GM15510 (cell line): Measurements from ENCODE around the gene F7.

Source experiments
- POLR2A ChIP-seq: IDR thresholded peaks from 3 replicates; pipeline ENCODE4 v1.6.1; 2011; ENCODE audit warnings: borderline replicate concordance; ENCODE audit not compliant: insufficient read length; ENCODE audit errors: extremely low read depth

F7 gene

DNA sequence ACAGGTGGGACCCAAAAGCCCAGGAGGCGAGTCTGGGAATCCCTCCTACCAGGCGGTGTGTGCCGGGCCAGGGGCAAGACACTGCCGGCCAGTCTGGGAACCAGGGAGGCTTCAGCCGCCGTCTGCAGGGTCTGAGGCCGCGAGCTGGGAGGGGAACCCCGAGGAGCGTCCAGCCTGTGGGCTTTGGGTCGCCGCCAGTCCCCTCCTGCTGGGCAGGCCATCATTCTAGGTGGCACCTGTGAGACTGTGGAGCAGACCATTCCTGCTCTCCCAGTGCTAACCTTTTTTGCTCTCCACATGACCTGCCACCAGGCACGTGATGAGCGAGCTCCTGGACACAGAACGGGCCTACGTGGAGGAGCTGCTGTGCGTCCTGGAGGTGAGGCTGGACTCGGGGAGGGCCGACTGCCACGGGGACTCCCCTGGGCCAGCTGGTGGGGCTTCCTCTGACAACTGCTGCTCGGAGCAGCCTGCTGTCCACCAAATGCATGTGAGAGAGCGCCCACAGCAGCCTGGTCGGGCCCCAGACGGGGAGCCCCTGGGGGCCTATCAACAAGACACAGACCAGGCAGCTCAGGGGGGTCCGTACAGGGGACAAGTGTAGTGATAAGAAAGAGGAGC, 24.6 kb upstream of the F7 start:
- TF ChIP-seq POLR2A: no peak

DNA sequence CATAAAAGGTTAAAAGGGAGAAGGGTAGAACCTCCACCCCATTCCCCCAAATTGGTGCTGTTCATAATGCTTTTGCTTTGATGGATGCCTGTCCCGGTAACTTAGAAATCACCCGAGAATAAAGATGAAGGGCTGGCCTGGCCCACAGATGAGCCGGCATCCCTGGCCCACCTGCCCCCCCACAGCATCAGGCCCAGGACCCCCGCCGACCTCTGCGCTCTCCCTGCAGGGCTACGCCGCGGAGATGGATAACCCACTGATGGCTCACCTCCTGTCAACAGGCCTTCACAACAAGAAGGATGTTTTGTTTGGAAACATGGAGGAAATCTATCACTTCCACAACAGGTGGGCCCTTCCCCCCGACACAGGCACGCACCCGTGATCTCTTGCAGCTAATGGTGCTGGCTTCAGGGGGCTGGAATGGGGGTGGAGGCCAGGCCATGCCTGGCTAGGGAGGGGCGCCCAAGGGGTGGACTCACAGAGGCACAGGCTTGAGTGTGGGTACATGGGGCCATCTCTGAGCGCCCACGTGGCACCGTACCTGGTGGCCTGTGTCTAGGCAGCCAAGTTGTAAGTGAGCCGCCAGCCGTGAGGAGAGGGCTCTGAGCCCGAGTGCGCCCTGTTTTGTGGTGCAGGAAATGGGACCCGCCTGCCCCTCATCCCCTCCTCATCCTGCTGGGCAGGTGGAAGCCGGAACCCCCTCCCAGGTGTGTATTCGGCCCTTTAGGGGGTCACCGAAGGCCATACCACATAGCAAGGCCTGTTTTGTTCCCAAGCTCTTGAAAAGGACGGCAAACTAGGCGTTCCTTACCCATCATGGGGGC, 23.2 kb upstream of the F7 start:
- TF ChIP-seq POLR2A: no peak

DNA sequence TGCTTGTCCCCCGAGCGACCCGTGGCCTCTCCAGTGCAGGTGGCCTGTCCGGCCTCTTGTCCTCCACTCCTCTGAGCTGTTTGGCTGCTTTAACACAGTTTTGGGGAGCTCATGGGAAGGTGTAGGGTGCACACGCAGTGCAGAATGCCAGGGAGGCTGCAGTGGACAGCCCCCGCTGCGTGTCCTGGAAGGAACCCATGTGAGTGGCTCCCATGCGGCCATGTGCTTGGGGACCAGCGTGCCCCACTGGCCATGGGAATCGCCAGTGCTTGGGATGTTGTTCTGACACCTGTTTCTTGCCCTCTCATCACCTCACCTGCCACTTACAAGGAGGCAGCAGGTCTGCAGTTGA, 22.6 kb upstream of the F7 start:
- no peak for TF ChIP-seq POLR2A

DNA sequence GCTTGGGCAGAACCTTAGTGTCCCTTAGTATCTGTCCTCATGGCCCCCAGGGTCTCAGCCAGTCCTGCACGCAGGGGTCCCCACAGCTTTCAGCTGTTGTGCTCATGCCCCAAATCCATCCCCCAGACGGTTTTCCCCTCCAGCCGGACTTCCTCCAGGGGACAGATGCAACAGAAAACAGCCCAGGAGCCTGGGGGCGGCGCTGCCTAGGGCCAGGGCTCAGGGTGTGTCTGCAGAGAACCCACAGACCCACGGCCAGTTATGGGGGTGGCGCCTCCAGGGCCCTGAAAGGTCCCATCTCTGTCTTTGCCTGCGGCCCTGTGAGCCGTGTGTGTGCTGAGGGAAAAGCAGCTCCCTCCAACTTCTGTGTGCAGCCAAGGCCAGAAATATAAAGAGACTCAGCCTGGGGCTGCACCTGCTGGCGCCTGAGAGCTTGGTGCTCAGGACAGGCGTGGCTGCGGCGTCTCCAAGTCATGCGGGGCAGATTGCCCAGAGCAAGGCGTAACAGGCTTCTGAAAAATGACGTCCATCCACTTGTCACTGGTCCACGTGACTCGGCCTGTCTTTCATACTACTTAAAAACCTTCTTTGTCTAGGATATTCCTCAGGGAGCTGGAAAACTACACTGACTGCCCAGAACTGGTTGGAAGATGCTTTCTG, 22.1 kb upstream of the F7 start:
- no peak for TF ChIP-seq POLR2A

DNA sequence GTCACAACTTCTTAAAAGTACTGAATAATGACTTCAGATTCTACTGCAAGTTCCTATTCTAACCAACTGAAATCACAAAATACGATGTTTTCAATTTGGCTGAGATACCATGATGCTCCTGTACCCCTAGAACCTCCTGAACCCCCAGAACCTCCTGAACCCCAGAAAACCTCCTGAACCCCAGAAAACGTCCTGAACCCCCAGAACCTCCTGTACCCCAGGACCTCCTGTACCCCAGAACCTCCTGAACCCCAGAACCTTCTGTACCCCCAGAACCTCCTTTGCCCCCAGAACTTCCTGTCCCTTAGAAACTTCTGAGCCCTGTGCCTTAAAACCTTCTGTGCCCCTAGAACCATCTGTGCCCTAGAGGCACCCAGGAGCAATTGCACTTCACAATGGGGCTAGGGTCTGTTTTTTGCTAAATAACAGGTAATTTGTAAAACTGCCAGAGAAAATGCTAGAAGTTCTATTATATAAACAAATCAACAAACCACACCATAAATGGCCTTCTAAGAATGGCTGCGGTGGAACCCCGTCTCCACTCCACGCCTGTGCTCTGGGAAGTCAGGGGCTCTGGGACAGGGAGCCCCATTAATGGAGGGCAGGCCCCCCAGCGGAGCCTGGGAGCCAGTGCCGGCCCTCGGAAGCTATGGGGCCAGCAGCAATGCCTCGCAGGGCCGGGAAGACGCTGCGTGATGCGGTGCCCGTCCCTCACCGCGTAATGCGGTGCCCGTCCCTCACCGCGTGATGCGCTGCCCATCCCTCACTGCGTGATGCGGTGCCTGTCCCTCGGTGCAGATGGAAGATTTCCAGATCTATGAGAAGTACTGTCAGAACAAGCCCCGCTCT, 21.3 kb upstream of the F7 start:
- no peak for TF ChIP-seq POLR2A

DNA sequence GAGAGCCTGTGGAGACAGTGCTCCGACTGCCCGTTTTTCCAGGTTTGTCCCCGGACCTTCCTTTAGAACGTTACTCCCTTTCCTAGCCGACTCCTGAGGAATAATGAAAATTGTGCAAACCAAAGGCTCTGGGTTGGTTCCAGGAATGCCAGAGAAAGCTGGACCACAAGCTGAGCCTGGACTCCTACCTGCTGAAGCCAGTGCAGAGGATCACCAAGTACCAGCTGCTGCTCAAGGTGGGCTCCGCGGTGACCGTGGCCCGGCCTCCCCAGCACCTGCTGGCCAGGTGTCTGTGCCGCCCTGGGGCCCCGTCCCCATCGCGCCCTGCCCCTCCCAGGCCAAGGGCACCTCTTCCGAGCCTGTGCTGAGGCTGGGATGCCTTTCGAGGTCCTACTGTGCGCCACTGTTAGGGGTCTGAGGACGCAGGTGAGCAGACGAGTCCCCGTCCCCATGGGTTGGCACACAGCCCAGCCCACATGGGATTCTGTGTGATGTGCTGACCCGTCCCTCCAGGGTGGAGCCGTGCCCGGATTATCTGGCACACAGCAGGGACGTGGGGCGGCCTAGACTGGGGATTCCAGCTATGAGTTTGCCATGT, 20.5 kb upstream of the F7 start:
- no peak for TF ChIP-seq POLR2A

DNA sequence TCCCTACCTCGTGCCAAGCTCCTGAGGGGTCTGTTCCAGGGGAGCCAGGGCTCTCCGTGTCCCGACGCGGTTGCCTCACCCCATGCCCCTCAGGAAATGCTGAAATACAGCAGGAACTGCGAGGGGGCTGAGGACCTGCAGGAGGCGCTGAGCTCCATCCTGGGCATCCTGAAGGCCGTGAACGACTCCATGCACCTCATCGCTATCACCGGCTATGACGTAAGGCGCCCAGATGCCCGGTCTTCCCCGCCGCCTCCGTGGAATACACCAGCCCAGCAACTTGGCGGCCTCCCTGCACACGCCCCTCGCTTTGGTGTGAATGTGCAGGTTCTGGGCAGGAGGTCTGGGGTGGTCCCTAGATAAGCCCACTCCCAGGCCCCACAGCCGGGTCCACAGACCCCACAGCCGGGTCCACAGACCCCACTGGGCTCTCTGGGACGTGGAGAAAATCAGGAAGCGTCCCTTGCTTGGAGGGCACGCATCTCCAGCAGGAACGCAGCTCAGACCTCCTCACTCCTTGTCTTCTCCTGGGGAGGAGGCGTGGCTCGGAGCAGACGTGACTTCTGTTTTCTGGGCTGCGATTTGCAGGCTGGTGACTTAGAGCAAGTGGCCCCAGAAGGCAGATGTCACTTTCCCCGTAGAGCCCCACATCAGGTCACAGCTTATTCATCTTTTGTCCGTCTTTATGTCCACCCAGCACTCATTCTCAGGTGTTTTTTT, 19.4 kb upstream of the F7 start:
- TF ChIP-seq POLR2A: no peak

DNA sequence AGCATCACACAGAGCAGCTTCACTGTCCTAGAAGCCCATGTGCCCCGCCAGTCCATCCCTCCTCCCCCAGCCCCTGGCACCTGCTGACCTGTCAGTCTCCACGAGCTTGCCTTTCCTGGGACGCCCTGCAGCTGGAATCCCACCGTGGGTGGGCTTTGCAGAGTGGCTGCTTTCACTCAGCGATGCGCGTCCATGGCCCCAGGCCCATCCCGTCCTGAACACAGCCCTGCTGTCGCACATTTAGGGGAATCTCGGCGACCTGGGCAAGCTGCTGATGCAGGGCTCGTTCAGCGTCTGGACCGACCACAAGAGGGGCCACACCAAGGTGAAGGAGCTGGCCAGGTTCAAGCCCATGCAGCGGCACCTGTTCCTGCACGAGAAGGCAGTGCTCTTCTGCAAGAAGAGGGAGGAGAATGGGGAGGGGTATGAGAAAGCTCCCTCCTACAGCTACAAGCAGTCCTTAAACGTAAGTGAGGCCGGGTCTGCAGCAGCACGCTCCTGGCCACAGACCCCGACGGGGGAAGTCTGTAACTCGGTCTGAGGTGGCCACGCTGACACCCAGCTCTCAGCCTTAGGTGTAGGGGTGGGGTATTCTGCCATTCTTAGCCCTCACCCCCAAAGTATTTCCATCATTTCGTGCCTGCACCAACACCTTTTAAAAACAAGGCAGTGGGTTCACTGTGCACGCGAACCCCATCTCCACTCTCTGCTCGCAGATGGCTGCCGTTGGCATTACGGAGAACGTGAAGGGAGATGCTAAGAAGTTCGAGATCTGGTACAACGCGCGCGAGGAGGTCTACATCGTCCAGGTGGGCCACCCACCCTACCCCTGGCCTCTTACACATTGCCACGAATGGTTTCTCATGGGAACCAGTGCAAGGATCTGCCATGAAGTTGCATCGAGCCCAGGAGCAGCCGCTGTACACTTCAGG, 18.3 kb upstream of the F7 start:
- no peak for TF ChIP-seq POLR2A

DNA sequence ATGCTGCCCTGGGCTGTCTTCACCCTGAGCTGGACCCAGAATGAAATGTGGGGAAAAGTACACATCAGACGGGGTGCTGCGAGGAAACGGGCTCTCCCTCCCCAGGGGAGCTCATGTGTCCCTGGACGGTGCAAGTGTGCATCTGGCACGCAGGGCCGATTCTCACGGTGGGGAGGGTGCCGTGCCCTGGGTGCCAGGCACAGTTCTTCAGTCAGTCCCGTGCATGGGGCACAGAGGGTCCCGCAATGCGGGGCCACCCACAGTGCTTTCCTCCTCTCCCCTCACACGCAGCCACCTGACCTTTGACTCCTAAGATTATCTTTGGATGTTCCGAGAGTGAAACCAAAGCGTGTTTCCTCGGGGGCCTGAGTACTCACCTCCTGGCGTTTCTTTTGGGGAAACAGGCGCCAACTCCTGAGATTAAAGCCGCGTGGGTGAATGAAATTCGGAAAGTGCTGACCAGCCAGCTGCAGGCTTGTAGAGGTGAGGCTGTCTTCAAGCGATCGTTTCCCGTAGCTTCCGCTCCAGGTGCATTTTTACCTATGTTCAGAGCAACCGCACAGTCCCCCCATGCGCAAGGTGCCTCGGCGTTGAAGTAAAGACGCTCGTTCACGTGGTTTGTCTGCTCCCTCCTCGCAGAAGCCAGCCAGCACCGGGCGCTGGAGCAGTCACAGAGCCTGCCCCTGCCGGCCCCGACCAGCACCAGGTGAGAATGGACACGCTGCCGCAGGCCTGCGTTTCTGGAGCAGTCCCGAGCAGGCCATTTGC, 17.5 kb upstream of the F7 start:
- no peak for TF ChIP-seq POLR2A

DNA sequence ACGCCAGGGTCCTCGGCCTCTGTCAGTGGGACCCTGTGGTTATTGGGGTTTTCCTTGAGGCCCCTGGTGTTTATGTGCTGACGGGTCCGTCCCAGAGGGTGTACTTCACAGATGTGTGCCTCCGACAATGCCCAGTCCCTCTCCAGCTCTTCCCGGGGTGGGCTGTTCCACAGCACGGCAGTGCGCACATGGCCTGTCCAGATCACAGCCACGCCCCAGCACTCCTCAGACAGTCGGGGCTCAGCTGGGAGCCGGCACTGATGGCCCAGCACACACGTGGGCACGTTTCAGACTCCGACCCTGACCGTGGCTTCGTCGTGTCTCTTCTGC, 16.9 kb upstream of the F7 start:
- no peak for TF ChIP-seq POLR2A

DNA sequence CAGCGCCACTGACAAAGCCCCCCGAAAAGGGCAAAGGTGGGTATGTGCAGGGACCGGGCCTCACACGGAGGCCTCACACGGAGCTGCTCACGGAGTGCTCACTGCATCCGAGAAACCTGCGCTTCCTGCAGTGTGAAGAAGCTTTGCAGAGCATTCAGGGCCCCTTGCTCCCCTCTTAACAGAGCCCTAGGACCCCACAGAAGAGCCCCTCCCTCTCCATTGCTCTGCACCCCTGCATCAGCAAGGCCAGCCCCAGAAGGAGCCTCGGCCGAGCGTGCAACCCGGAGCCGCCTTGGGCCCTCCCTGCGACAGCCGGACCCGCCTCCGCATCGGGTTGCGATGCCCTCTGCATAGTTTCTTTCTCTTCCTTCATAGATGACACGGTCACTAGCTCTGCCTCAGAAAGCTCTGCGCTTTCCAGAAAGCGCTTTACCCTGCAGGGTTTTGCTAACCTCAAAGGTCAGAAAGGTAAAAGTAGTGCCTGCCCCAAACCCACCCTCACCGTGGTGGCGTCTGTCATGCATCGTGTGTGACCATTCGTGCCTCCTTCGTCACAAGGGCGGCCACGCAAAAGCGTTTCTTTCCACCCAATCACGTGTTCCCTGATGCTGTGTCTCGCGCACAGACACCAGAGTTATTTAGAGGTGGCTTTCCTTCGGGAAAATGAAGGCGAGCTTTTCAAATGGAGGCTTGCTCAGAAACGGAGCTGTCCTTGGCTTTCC, 15.7 kb upstream of the F7 start:
- TF ChIP-seq POLR2A: no peak

DNA sequence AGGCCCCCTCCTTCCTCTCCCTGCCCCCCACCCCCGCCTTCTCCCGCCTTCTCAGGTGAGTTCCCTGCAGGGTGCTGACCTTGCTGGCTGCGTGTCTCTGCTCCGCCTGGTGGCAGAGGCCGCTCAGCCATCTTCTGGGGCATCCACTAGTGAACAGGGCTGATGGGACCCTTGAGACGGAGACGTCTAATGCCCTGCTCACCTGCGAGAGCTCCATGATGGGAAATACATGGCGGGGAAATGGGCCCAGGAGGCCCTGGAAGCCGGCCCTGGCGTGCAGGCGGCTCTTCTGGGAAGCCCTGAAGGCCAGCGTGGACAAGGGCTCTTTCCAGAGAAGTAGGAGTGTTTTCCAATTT, 15.2 kb upstream of the F7 start:
- no peak for TF ChIP-seq POLR2A
